Measurements from ENCODE around the gene SLC35A5. TPM values are rescaled to one million over a fixed set of nuclear protein-coding genes. Genes with fewer than 3 reads are reported as not detected.

The SLC35A5 gene
- total and polyA plus RNA-seq, 2 of the 13 experiments (the other 11 are each of a cell fraction or from before 2014, with no cell fraction given): 15.5 to 26.5 TPM

DNA sequence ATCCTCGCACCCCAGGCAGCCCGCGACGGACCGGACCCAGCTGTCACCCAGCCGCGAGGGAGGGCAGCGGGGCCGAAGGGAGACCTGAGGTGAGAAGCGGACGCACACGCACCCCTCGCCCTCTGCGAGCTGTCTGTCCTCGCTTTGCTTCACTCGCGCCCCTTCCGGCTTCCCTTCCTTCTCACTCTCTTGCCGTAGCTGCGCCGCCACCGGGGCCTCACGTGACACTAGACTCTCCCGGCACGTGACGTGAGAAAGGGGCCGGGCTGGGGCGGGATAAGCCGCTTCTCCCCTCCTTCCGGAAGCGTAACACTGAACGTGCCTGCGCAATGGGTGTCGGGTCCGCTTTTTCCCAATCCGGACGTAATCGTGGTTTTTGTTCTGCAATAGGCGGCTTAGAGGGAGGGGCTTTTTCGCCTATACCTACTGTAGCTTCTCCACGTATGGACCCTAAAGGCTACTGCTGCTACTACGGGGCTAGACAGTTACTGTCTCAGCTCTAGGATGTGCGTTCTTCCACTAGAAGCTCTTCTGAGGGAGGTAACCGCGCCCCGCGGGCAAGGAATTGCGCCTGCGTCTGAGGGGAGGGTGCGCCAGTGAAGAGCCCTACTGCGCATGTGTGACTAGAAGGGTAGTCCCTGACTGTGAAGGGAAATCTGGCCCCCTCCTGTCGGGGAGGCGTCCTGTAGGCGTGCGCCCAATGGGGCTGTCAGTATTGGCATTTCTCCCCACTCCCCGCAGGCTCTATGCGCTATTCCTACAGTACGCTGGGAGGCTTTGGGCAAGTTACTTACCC lies at the start of gene SLC35A5, which contains the start of gene ATG3 (continued):
- TF ChIP-seq, protein P1, sequence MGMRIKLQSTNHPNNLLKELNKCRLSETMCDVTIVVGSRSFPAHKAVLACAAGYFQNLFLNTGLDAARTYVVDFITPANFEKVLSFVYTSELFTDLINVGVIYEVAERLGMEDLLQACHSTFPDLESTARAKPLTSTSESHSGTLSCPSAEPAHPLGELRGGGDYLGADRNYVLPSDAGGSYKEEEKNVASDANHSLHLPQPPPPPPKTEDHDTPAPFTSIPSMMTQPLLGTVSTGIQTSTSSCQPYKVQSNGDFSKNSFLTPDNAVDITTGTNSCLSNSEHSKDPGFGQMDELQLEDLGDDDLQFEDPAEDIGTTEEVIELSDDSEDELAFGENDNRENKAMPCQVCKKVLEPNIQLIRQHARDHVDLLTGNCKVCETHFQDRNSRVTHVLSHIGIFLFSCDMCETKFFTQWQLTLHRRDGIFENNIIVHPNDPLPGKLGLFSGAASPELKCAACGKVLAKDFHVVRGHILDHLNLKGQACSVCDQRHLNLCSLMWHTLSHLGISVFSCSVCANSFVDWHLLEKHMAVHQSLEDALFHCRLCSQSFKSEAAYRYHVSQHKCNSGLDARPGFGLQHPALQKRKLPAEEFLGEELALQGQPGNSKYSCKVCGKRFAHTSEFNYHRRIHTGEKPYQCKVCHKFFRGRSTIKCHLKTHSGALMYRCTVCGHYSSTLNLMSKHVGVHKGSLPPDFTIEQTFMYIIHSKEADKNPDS (CRISPR knock-in tag; IDR thresholded peaks at IDR 0.05): no peak; the same call in 1 of the 2 replicates
- TF ChIP-seq REL (CRISPR knock-in tag; conservative IDR thresholded peaks at IDR 0.05) (no peak), ZSCAN29 (CRISPR knock-in tag; conservative IDR thresholded peaks at IDR 0.05) (no peak), NR2F6 (IDR thresholded peaks at IDR 0.05) (no peak), NR2F6 (CRISPR knock-in tag; IDR thresholded peaks at IDR 0.05) (no peak), ZNF256 (CRISPR knock-in tag; conservative IDR thresholded peaks at IDR 0.05) (no peak), HMGA1 (CRISPR knock-in tag; conservative IDR thresholded peaks at IDR 0.05) (no peak), KAT8 (CRISPR knock-in tag; IDR thresholded peaks at IDR 0.05) (peak; percentile 98), SATB2 (CRISPR knock-in tag; IDR thresholded peaks at IDR 0.05) (no peak), ZNF17 (CRISPR knock-in tag; IDR thresholded peaks at IDR 0.05) (0 out of 2 replicates have a peak, but pooled peaks have one; percentile 55)
- TF ChIP-seq, protein P2, sequence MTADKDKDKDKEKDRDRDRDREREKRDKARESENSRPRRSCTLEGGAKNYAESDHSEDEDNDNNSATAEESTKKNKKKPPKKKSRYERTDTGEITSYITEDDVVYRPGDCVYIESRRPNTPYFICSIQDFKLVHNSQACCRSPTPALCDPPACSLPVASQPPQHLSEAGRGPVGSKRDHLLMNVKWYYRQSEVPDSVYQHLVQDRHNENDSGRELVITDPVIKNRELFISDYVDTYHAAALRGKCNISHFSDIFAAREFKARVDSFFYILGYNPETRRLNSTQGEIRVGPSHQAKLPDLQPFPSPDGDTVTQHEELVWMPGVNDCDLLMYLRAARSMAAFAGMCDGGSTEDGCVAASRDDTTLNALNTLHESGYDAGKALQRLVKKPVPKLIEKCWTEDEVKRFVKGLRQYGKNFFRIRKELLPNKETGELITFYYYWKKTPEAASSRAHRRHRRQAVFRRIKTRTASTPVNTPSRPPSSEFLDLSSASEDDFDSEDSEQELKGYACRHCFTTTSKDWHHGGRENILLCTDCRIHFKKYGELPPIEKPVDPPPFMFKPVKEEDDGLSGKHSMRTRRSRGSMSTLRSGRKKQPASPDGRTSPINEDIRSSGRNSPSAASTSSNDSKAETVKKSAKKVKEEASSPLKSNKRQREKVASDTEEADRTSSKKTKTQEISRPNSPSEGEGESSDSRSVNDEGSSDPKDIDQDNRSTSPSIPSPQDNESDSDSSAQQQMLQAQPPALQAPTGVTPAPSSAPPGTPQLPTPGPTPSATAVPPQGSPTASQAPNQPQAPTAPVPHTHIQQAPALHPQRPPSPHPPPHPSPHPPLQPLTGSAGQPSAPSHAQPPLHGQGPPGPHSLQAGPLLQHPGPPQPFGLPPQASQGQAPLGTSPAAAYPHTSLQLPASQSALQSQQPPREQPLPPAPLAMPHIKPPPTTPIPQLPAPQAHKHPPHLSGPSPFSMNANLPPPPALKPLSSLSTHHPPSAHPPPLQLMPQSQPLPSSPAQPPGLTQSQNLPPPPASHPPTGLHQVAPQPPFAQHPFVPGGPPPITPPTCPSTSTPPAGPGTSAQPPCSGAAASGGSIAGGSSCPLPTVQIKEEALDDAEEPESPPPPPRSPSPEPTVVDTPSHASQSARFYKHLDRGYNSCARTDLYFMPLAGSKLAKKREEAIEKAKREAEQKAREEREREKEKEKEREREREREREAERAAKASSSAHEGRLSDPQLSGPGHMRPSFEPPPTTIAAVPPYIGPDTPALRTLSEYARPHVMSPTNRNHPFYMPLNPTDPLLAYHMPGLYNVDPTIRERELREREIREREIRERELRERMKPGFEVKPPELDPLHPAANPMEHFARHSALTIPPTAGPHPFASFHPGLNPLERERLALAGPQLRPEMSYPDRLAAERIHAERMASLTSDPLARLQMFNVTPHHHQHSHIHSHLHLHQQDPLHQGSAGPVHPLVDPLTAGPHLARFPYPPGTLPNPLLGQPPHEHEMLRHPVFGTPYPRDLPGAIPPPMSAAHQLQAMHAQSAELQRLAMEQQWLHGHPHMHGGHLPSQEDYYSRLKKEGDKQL (CRISPR knock-in tag; IDR thresholded peaks at IDR 0.05; ENCODE audit: low read depth): no peak; the same call in 1 of the 2 replicates
- TF ChIP-seq, protein P3, sequence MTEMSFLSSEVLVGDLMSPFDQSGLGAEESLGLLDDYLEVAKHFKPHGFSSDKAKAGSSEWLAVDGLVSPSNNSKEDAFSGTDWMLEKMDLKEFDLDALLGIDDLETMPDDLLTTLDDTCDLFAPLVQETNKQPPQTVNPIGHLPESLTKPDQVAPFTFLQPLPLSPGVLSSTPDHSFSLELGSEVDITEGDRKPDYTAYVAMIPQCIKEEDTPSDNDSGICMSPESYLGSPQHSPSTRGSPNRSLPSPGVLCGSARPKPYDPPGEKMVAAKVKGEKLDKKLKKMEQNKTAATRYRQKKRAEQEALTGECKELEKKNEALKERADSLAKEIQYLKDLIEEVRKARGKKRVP (CRISPR knock-in tag; IDR thresholded peaks at IDR 0.05): peak in 1 of 2 experiments; percentile 74; a peak in 2 of 4 replicates
- TF ChIP-seq, protein P4, sequence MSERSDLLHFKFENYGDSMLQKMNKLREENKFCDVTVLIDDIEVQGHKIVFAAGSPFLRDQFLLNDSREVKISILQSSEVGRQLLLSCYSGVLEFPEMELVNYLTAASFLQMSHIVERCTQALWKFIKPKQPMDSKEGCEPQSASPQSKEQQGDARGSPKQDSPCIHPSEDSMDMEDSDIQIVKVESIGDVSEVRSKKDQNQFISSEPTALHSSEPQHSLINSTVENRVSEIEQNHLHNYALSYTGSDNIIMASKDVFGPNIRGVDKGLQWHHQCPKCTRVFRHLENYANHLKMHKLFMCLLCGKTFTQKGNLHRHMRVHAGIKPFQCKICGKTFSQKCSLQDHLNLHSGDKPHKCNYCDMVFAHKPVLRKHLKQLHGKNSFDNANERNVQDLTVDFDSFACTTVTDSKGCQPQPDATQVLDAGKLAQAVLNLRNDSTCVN (CRISPR knock-in tag; IDR thresholded peaks at IDR 0.05; ENCODE audit: borderline replicate concordance): no peak
- TF ChIP-seq, protein P5, sequence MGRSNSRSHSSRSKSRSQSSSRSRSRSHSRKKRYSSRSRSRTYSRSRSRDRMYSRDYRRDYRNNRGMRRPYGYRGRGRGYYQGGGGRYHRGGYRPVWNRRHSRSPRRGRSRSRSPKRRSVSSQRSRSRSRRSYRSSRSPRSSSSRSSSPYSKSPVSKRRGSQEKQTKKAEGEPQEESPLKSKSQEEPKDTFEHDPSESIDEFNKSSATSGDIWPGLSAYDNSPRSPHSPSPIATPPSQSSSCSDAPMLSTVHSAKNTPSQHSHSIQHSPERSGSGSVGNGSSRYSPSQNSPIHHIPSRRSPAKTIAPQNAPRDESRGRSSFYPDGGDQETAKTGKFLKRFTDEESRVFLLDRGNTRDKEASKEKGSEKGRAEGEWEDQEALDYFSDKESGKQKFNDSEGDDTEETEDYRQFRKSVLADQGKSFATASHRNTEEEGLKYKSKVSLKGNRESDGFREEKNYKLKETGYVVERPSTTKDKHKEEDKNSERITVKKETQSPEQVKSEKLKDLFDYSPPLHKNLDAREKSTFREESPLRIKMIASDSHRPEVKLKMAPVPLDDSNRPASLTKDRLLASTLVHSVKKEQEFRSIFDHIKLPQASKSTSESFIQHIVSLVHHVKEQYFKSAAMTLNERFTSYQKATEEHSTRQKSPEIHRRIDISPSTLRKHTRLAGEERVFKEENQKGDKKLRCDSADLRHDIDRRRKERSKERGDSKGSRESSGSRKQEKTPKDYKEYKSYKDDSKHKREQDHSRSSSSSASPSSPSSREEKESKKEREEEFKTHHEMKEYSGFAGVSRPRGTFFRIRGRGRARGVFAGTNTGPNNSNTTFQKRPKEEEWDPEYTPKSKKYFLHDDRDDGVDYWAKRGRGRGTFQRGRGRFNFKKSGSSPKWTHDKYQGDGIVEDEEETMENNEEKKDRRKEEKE (IDR thresholded peaks at IDR 0.05): no peak
- TF ChIP-seq, protein P6, sequence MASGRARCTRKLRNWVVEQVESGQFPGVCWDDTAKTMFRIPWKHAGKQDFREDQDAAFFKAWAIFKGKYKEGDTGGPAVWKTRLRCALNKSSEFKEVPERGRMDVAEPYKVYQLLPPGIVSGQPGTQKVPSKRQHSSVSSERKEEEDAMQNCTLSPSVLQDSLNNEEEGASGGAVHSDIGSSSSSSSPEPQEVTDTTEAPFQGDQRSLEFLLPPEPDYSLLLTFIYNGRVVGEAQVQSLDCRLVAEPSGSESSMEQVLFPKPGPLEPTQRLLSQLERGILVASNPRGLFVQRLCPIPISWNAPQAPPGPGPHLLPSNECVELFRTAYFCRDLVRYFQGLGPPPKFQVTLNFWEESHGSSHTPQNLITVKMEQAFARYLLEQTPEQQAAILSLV (CRISPR knock-in tag; IDR thresholded peaks at IDR 0.05; ENCODE audit: borderline replicate concordance): no peak

Measured in HepG2 (cell line).